Glutamatergic neuron (in vitro differentiated cells): ENCODE results near the gene MOCS2. TPM values are rescaled to one million over a fixed set of nuclear protein-coding genes. Genes with fewer than 3 reads are reported as not detected.

Source experiments
- DNase-seq: peaks from one replicate; pipeline ENCODE4 v3.0.0; 2022
- H3K27ac Mint-ChIP-seq: one replicate; pipeline ENCODE4 v1.8.0; 2020; ENCODE audit warnings: mild to moderate bottlenecking, mixed read lengths, inconsistent platforms; ENCODE audit not compliant: unreplicated experiment
- H3K27me3 Mint-ChIP-seq: one replicate; pipeline ENCODE4 v1.8.0; 2020; ENCODE audit warnings: mild to moderate bottlenecking, moderate library complexity, mixed read lengths, inconsistent platforms; ENCODE audit not compliant: unreplicated experiment
- H3K36me3 Mint-ChIP-seq: one replicate; pipeline ENCODE4 v1.8.0; 2020; ENCODE audit warnings: mild to moderate bottlenecking, mixed read lengths, inconsistent platforms; ENCODE audit not compliant: unreplicated experiment
- H3K4me1 Mint-ChIP-seq: one replicate; pipeline ENCODE4 v1.8.0; 2020; ENCODE audit warnings: mild to moderate bottlenecking, low read depth, mixed read lengths, inconsistent platforms; ENCODE audit not compliant: unreplicated experiment
- H3K4me3 Mint-ChIP-seq: one replicate; pipeline ENCODE4 v1.8.0; 2020; ENCODE audit warnings: mild to moderate bottlenecking, mixed read lengths, inconsistent platforms; ENCODE audit not compliant: unreplicated experiment
- H3K9me3 Mint-ChIP-seq: one replicate; pipeline ENCODE4 v1.8.0; 2020; ENCODE audit warnings: mild to moderate bottlenecking, moderate library complexity, mixed read lengths, inconsistent platforms; ENCODE audit not compliant: unreplicated experiment
- CTCF ChIP-seq: fragments of 200-600 bp; sonication (generic); IDR thresholded peaks from one replicate; pipeline ENCODE4 v1.5.0; 2021; ENCODE audit not compliant: partially characterized antibody, unreplicated experiment
- total RNA-seq: library from RNA; stranded (reverse); fragmentation: NEBNext Ultra II Directional; extraction: Animal tissue kit (Norgen Biotek cat#: 25700); gene quantifications from one replicate; pipeline ENCODE4 v1.2.1, GENCODE V29; 2021; ENCODE audit not compliant: unreplicated experiment

Gene MOCS2
- total RNA-seq, 1 donor from 2014 or later = 19.2 TPM

GRCh38 chr5:53111139-53111538 is 1.6 kb upstream of the MOCS2 start:
- Mint-ChIP-seq H3K27me3 (no peaks in the 10 kb centered on the region), H3K27ac (no peak overlapping the region), H3K36me3 (no peaks in the 10 kb centered on the region), H3K9me3 (no peaks in the 10 kb centered on the region), H3K4me1 (peaks cover 4% of the 10 kb centered on the region), H3K4me3 (no peak overlapping the region)
- no peak for DNase-seq
- TF ChIP-seq CTCF = no peak

- no peaks in the 10 kb centered on the region for H3K36me3 Mint-ChIP-seq
- no peaks in the 10 kb centered on the region for H3K9me3 Mint-ChIP-seq
- H3K27ac Mint-ChIP-seq = peak overlapping the region; percentile 78
- no peak for TF ChIP-seq CTCF
- DNase-seq = no peak
- peaks cover 4% of the 10 kb centered on the region for H3K4me1 Mint-ChIP-seq
- H3K4me3 Mint-ChIP-seq = peak overlapping the region; percentile 91
- H3K27me3 Mint-ChIP-seq = no peaks in the 10 kb centered on the region
These were observed 599 bp upstream of the MOCS2 start for GRCh38 chr5:53110156-53110555.

- Mint-ChIP-seq H3K36me3 (no peaks in the 10 kb centered on the region), H3K4me1 (peaks cover 4% of the 10 kb centered on the region), H3K4me3 (peak overlapping the region; percentile 88), H3K27me3 (no peaks in the 10 kb centered on the region), H3K27ac (peak overlapping the region; percentile 24), H3K9me3 (no peaks in the 10 kb centered on the region)
- DNase-seq = no peak
- TF ChIP-seq CTCF = no peak
These were observed 508 bp downstream of the MOCS2 start for GRCh38 chr5:53109056-53109442.

- no peaks in the 10 kb centered on the region for H3K27me3 Mint-ChIP-seq
- no peak for DNase-seq
- H3K27ac Mint-ChIP-seq = no peak overlapping the region
- no peaks in the 10 kb centered on the region for H3K9me3 Mint-ChIP-seq
- H3K4me1 Mint-ChIP-seq = peaks cover 4% of the 10 kb centered on the region
- H3K36me3 Mint-ChIP-seq = no peaks in the 10 kb centered on the region
- TF ChIP-seq CTCF = no peak
- no peak overlapping the region for H3K4me3 Mint-ChIP-seq
These were observed 3.8 kb downstream of the MOCS2 start for GRCh38 chr5:53105611-53106300.

- Mint-ChIP-seq H3K27me3 (no peaks in the 10 kb centered on the region), H3K27ac (no peak overlapping the region), H3K4me1 (peaks cover 10% of the 10 kb centered on the region), H3K9me3 (no peaks in the 10 kb centered on the region), H3K4me3 (no peak overlapping the region), H3K36me3 (no peaks in the 10 kb centered on the region)
- DNase-seq = no peak
- no peak for TF ChIP-seq CTCF
These were observed 9.0 kb downstream of the MOCS2 start for GRCh38 chr5:53100606-53101005.
